H1 (cell line): ENCODE results near the gene FBN2. TPM values are rescaled to one million over a fixed set of nuclear protein-coding genes. Genes with fewer than 3 reads are reported as not detected.

Experiments used
- CTCF ChIA-PET: fragments of 300-600 bp; sonication (Branson Sonifier 250); formaldehyde crosslinking; loops from one replicate; lab custom pipeline; 2021; ENCODE audit not compliant: partially characterized antibody; lab: Charles Lee
- POLR2A ChIA-PET: fragments of 300-600 bp; sonication (Branson Sonifier 250); formaldehyde crosslinking; loops from one replicate; lab custom pipeline; 2021; ENCODE audit warnings: inconsistent platforms; ENCODE audit not compliant: partially characterized antibody; lab: Charles Lee
- DNase-seq, 2 experiments: peaks; one replicate each; pipeline versions ENCODE4 v3.0.0 to v3.0.0-alpha.2; 2010 to 2022; ENCODE audit warnings: low spot score in 2 of 2, low read depth in 1 of 2, mixed read lengths in 1 of 2
- FAIRE-seq: peaks from 2 replicates; lab custom pipeline; 2011; peaks lifted over from hg19 to GRCh38; lab: Jason Lieb, UNC
- H2AFZ ChIP-seq: 2 replicates; pipeline ENCODE4 v1.8.1; 2012; ENCODE audit warnings: low read length, inconsistent platforms
- H2AK5ac ChIP-seq: 2 replicates; pipeline ENCODE4 v1.6.1; 2013; ENCODE audit warnings: low read depth, low read length
- H2BK120ac ChIP-seq: replicated peaks from 2 replicates; pipeline ENCODE3; 2013; ENCODE audit warnings: low read depth, low read length, inconsistent platforms
- H2BK12ac ChIP-seq: 2 replicates; pipeline ENCODE4 v1.6.1; 2013; ENCODE audit warnings: low read depth, low read length
- H2BK15ac ChIP-seq: 2 replicates; pipeline ENCODE4 v1.6.1; 2013; ENCODE audit warnings: low read length
- H2BK20ac ChIP-seq: 2 replicates; pipeline ENCODE4 v1.6.1; 2013; ENCODE audit warnings: low read length
- H2BK5ac ChIP-seq: 2 replicates; pipeline ENCODE4 v1.6.1; 2013; ENCODE audit warnings: low read depth, low read length
- H3K14ac ChIP-seq: 2 replicates; pipeline ENCODE4 v1.6.1; 2013; ENCODE audit warnings: inconsistent platforms; ENCODE audit not compliant: insufficient read length
- H3K18ac ChIP-seq: 2 replicates; pipeline ENCODE4 v1.6.1; 2013; ENCODE audit warnings: low read length; ENCODE audit errors: extremely low read depth
- H3K23ac ChIP-seq: 2 replicates; pipeline ENCODE4 v1.6.1; 2013; ENCODE audit warnings: inconsistent platforms; ENCODE audit not compliant: insufficient read length
- H3K23me2 ChIP-seq: 2 replicates; pipeline ENCODE4 v1.6.1; 2013; ENCODE audit warnings: low read depth, low read length
- H3K27ac ChIP-seq: 2 replicates; pipeline ENCODE4 v1.6.1; 2011; ENCODE audit warnings: low read depth, low read length, inconsistent platforms
- H3K27me3 ChIP-seq, 4 experiments: replicated peaks in 1 of 4; 1 replicate in 1 of 4; 2 replicates in 3 of 4; pipeline versions ENCODE4 v1.6.1 to v1.8.1; 2011 to 2013; ENCODE audit warnings: low read length in 3 of 4, mild to moderate bottlenecking in 3 of 4, inconsistent platforms in 2 of 4, mixed read lengths in 2 of 4, moderate library complexity in 1 of 4; ENCODE audit not compliant: control insufficient read depth in 3 of 4, insufficient read depth in 3 of 4; ENCODE audit errors: extremely low read depth in 1 of 4
- H3K36me3 ChIP-seq, 4 experiments: 2 replicates each; pipeline versions ENCODE4 v1.6.1 to v1.8.1; 2011 to 2013; ENCODE audit warnings: mild to moderate bottlenecking in 4 of 4, low read length in 3 of 4, moderate library complexity in 2 of 4, control low read depth in 1 of 4, inconsistent platforms in 1 of 4; ENCODE audit not compliant: insufficient read depth in 4 of 4, control insufficient read depth in 2 of 4
- H3K4ac ChIP-seq: replicated peaks from 2 replicates; pipeline ENCODE3; 2013; ENCODE audit warnings: low read length, low read depth, mixed read lengths, inconsistent platforms; ENCODE audit not compliant: insufficient read length
- H3K4me1 ChIP-seq, 4 experiments: replicated peaks in 1 of 4; 1 replicate in 1 of 4; 2 replicates in 3 of 4; pipeline versions ENCODE4 v1.6.1 to v1.8.1; 2011 to 2013; ENCODE audit warnings: low read length in 3 of 4, inconsistent platforms in 2 of 4, mixed read lengths in 1 of 4; ENCODE audit not compliant: insufficient read depth in 4 of 4, control insufficient read depth in 3 of 4
- H3K4me2 ChIP-seq, 2 experiments: 2 replicates each; pipeline versions ENCODE4 v1.6.1 to v1.8.1; 2011 to 2013; ENCODE audit warnings: low read depth in 2 of 2, low read length in 2 of 2, control low read depth in 1 of 2, inconsistent platforms in 1 of 2, mild to moderate bottlenecking in 1 of 2; ENCODE audit not compliant: insufficient read depth in 1 of 2
- H3K4me3 ChIP-seq, 4 experiments: fragments of 200-600, 300-600 bp in 1 of 4; sonication (generic), shearing (Covaris generic), sonication (Bioruptor Twin) in 1 of 4; 2 replicates each; pipeline versions ENCODE4 v1.5.1 to v1.8.1; 2011 to 2016; ENCODE audit warnings: low read length in 4 of 4, low read depth in 3 of 4, control low read depth in 2 of 4, inconsistent platforms in 2 of 4, mild to moderate bottlenecking in 2 of 4, mixed read lengths in 1 of 4, moderate library complexity in 1 of 4; ENCODE audit not compliant: insufficient read depth in 2 of 4; ENCODE audit errors: extremely low read depth in 1 of 4
- H3K56ac ChIP-seq: replicated peaks from 2 replicates; pipeline ENCODE3; 2013; ENCODE audit warnings: low read depth, mild to moderate bottlenecking, mixed read lengths, low read length, inconsistent platforms; ENCODE audit not compliant: insufficient read length
- H3K79me1 ChIP-seq: 2 replicates; pipeline ENCODE4 v1.6.1; 2013; ENCODE audit warnings: low read depth, low read length, control low read depth
- H3K79me2 ChIP-seq, 2 experiments: 2 replicates each; pipeline versions ENCODE4 v1.6.1 to v1.8.1; 2012 to 2013; ENCODE audit warnings: low read length in 2 of 2, mild to moderate bottlenecking in 2 of 2, inconsistent platforms in 1 of 2; ENCODE audit not compliant: insufficient read depth in 2 of 2, control insufficient read depth in 1 of 2
- H3K9ac ChIP-seq, 4 experiments: replicated peaks in 1 of 4; 1 replicate in 1 of 4; 2 replicates in 3 of 4; pipeline versions ENCODE4 v1.6.1 to v1.8.1; 2011 to 2013; ENCODE audit warnings: low read depth in 3 of 4, low read length in 3 of 4, control low read depth in 2 of 4, mild to moderate bottlenecking in 2 of 4, moderate library complexity in 2 of 4, inconsistent platforms in 1 of 4; ENCODE audit errors: extremely low read depth in 1 of 4
- H3K9me3 ChIP-seq, 2 experiments: 2 replicates each; pipeline versions ENCODE4 v1.6.1 to v1.8.1; 2012 to 2013; ENCODE audit warnings: mild to moderate bottlenecking in 2 of 2, moderate library complexity in 2 of 2, control low read depth in 1 of 2, inconsistent platforms in 1 of 2, low read depth in 1 of 2, low read length in 1 of 2, mixed read lengths in 1 of 2; ENCODE audit not compliant: insufficient read depth in 2 of 2
- H4K20me1 ChIP-seq, 2 experiments: replicated peaks in 1 of 2; 2 replicates each; pipeline versions ENCODE3 to v1.8.1; 2011 to 2013; ENCODE audit warnings: inconsistent platforms in 2 of 2, low read length in 2 of 2, mild to moderate bottlenecking in 1 of 2; ENCODE audit not compliant: insufficient read depth in 2 of 2, control insufficient read depth in 1 of 2
- H4K5ac ChIP-seq: 2 replicates; pipeline ENCODE4 v1.6.1; 2013; ENCODE audit warnings: low read length, low read depth, mixed read lengths, inconsistent platforms; ENCODE audit not compliant: insufficient read length
- H4K8ac ChIP-seq: 2 replicates; pipeline ENCODE4 v1.8.0; 2013; ENCODE audit warnings: mild to moderate bottlenecking, moderate library complexity, low read length, inconsistent platforms; ENCODE audit not compliant: insufficient read depth; ENCODE audit errors: extremely low read depth
- H4K91ac ChIP-seq: replicated peaks from 2 replicates; pipeline ENCODE3; 2013; ENCODE audit warnings: low read length, mixed read lengths, inconsistent platforms; ENCODE audit not compliant: insufficient read length
- MAFK ChIP-seq: IDR thresholded peaks from 2 replicates; pipeline ENCODE4 v1.6.1; 2012; ENCODE audit warnings: low read depth, mild to moderate bottlenecking, improper control_type of control experiment, low read length
- WGBS, 2 experiments: shearing (Covaris generic) in 1 of 2; methylation state at CpG; one replicate each; pipeline versions ENCODE4 v1.1.6 to v1.1.7; 2013 to 2015; ENCODE audit warnings: low lambda C conversion rate in 2 of 2, mixed read lengths in 2 of 2, inconsistent platforms in 1 of 2, low coverage in 1 of 2, missing lambda C conversion rate in 1 of 2; ENCODE audit not compliant: insufficient replicate concordance in 2 of 2, insufficient coverage in 1 of 2, insufficient read length in 1 of 2; ENCODE audit errors: extremely low coverage in 1 of 2, missing lambda C conversion rate in 1 of 2; 5-methylcytosine and 5-hydroxymethylcytosine counted together
- polyA plus RNA-seq, 7 experiments: library from polyadenylated mRNA; depleted of rRNA in 3 of 7; stranded (reverse) in 5 of 7; unstranded in 2 of 7; fragments of >200 nt in 5 of 7; fragments of 200-250 nt in 2 of 7; gene quantifications; 1 replicate in 5 of 7; 2 replicates in 1 of 7; 4 replicates in 1 of 7; pipeline versions ENCODE4 v1.2.1 to v1.2.3, GENCODE V29; 2011 to 2013; ENCODE audit warnings: missing spikeins in 2 of 7, mixed read lengths in 2 of 7
- total RNA-seq: library from RNA; stranded (reverse); fragmentation: NEBNext Ultra II Directional; extraction: Animal tissue kit (Norgen Biotek cat#: 25700); gene quantifications from 2 replicates; pipeline ENCODE4 v1.2.1, GENCODE V29; 2021

FBN2 gene
- total and polyA plus RNA-seq, 2 of the 8 experiments (the other 6 are each of a cell fraction or from before 2014, with no cell fraction given): 14.1 to 16.3 TPM

DNA sequence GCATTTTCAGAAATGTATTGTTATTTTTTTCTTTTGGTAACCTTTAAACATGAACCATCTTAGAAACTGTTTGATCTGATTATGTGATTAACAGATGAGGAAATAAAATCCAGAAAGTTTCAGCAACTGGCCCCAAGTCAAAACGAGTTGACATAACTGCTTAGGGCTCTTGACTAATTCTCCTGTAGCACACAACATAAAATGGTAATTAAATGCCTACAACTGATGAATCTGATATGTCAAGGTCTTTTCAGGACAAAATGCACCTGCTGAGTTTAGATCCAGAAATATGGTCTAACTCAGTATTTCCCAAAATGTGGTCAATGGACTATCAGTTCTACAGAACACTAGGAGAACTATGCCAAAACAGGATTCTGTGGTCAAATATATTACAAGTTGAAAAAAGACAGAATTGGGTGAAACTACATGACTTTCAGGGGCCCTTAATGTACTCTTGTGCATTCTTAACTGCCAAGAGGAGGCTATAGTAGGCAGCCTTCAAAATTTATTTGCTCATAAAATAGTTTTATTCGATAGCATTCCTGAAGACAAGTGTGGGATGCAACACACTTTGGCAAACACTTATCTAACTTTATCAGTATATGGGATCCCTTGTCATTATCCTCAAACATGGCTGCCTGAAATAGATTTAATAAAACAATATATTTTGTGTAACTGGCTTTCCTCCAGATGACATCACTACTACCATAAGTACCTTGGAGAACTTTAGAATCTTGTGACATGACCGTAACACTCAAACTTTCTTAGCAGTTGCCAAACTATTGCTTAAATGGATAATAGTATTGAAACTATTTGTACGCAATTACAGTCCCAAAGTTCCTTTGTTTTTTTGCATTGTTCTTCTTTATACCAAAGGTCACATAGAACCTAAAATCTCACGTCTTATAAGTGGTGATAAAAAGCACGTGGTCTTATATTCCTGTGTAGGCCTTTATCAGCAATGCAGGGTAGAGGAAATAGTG lies 59.4 kb downstream of the FBN2 start:
- H3K14ac ChIP-seq: no peak overlapping the region
- no peak for TF ChIP-seq MAFK
- H3K9ac ChIP-seq: no peak overlapping the region
- H3K56ac ChIP-seq: no peak overlapping the region
- DNase-seq (no peak), FAIRE-seq (no peak)
- no peaks in the 10 kb centered on the region for H3K9me3 ChIP-seq
- no peak overlapping the region for H4K8ac ChIP-seq
- ChIA-PET POLR2A (no interaction called here), CTCF (interaction anchor here (0.7 kb wide), 1 partner anchor 266 kb away, joined by 3 read pairs; no protein-coding TSS in a partner anchor)
- no peaks in the 10 kb centered on the region for H3K79me2 ChIP-seq
- H3K23me2 ChIP-seq: no peaks in the 10 kb centered on the region
- H2AK5ac ChIP-seq: no peak overlapping the region
- H3K27ac ChIP-seq: no peak overlapping the region
- H3K79me1 ChIP-seq: no peaks in the 10 kb centered on the region
- H3K18ac ChIP-seq: no peak overlapping the region
- H3K4me2 ChIP-seq: no peak overlapping the region
- no peak overlapping the region for H2BK15ac ChIP-seq
- H2BK120ac ChIP-seq: no peak overlapping the region
- no peak overlapping the region for H2BK12ac ChIP-seq
- H2AFZ ChIP-seq: no peak overlapping the region
- H3K4ac ChIP-seq: no peak overlapping the region
- H4K91ac ChIP-seq: no peak overlapping the region
- no peaks in the 10 kb centered on the region for H4K20me1 ChIP-seq
- H3K27me3 ChIP-seq: no peaks in the 10 kb centered on the region
- no peak overlapping the region for H2BK20ac ChIP-seq
- no peak overlapping the region for H3K23ac ChIP-seq
- H3K4me3 ChIP-seq: no peak overlapping the region
- no peak overlapping the region for H2BK5ac ChIP-seq
- no peaks in the 10 kb centered on the region for H3K36me3 ChIP-seq
- H4K5ac ChIP-seq: no peak overlapping the region
- no peaks in the 10 kb centered on the region for H3K4me1 ChIP-seq
- WGBS, 2 experiments: 92% methylated on average over 6 of the region's 6 CpGs; no CpG with 5 or more reads in 1 of the 2 experiments
